Measurements from ENCODE around the gene INPP5F.

DNA sequence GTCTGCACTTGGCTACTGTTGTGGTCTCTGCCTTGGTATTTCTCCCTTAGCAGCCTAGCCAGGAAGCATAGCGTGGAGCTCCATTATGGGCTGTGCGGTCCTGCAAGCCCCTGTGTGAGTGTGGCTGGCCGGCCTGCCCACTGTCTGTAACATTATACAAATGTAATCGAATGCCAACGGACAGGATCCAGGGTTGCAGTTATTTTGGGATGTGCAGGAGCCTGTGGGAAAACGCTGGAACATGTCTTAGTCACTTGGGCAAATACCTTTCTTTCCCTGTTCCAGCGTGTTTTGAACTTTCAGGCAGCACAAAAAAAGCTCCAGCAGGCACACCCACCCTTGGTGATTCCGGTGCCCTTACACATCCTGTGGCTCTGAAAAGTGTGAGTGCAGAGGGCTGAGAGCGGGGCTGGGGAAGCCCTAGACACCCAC lies 45.2 kb upstream of the INPP5F start:
- TF ChIP-seq, protein P1, sequence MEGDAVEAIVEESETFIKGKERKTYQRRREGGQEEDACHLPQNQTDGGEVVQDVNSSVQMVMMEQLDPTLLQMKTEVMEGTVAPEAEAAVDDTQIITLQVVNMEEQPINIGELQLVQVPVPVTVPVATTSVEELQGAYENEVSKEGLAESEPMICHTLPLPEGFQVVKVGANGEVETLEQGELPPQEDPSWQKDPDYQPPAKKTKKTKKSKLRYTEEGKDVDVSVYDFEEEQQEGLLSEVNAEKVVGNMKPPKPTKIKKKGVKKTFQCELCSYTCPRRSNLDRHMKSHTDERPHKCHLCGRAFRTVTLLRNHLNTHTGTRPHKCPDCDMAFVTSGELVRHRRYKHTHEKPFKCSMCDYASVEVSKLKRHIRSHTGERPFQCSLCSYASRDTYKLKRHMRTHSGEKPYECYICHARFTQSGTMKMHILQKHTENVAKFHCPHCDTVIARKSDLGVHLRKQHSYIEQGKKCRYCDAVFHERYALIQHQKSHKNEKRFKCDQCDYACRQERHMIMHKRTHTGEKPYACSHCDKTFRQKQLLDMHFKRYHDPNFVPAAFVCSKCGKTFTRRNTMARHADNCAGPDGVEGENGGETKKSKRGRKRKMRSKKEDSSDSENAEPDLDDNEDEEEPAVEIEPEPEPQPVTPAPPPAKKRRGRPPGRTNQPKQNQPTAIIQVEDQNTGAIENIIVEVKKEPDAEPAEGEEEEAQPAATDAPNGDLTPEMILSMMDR (IDR thresholded peaks at IDR 0.05; ENCODE audit: insufficient read depth, low read length, poor library complexity, severe bottlenecking): no peak
- TF ChIP-seq EZH2phosphoT487 (conservative IDR thresholded peaks at IDR 0.05; ENCODE audit: low read length): no peak

Data from SU-DHL-6 (cell line).